HEK293 (cell line): ENCODE results near the gene NEB.

ENCODE experiments used
- ATF2 ChIP-seq: fragments of 450-650 bp; formaldehyde crosslinking; IDR thresholded peaks from 2 replicates; pipeline ENCODE4 v1.5.1; 2016; ENCODE audit warnings: missing biosample characterization, missing genetic modification characterization, low read depth
- CTCF ChIP-seq: fragments of 450-650 bp; formaldehyde crosslinking; IDR thresholded peaks from 2 replicates; pipeline ENCODE4 v1.5.1; 2016; ENCODE audit warnings: missing biosample characterization, missing genetic modification characterization
- KLF8 ChIP-seq: fragments of 450-650 bp; formaldehyde crosslinking; IDR thresholded peaks from 2 replicates; pipeline ENCODE4 v1.5.1; 2016; ENCODE audit warnings: missing biosample characterization, missing genetic modification characterization
- ZNF140 ChIP-seq: fragments of 450-650 bp; formaldehyde crosslinking; IDR thresholded peaks from 2 replicates; pipeline ENCODE4 v1.5.1; 2016; ENCODE audit warnings: missing biosample characterization, missing genetic modification characterization
- ZNF391 ChIP-seq: fragments of 450-650 bp; formaldehyde crosslinking; IDR thresholded peaks from 2 replicates; pipeline ENCODE4 v1.5.1; 2016; ENCODE audit warnings: low read depth, missing biosample characterization, missing genetic modification characterization, borderline replicate concordance
- ZNF488 ChIP-seq: fragments of 450-650 bp; formaldehyde crosslinking; IDR thresholded peaks from 2 replicates; pipeline ENCODE4 v1.5.1; 2016; ENCODE audit warnings: missing biosample characterization, missing genetic modification characterization
- ZNF626 ChIP-seq: fragments of 450-650 bp; sonication (Bioruptor Pico); formaldehyde crosslinking; IDR thresholded peaks from 2 replicates; pipeline ENCODE4 v1.5.1; 2018; ENCODE audit warnings: missing biosample characterization, missing genetic modification characterization, inconsistent platforms
- ZNF629 ChIP-seq: fragments of 450-650 bp; formaldehyde crosslinking; IDR thresholded peaks from 2 replicates; pipeline ENCODE4 v1.5.1; 2017; ENCODE audit warnings: missing biosample characterization, missing genetic modification characterization
- ZSCAN18 ChIP-seq: fragments of 450-650 bp; formaldehyde crosslinking; IDR thresholded peaks from 2 replicates; pipeline ENCODE4 v1.5.1; 2016; ENCODE audit warnings: missing biosample characterization, missing genetic modification characterization

- TF ChIP-seq ZNF140 (tag by site-specific recombination) (no peak), ZNF488 (tag by site-specific recombination) (no peak), ZSCAN18 (tag by site-specific recombination) (no peak), CTCF (tag by site-specific recombination) (no peak), ZNF629 (tag by site-specific recombination) (no peak), ZNF391 (tag by site-specific recombination) (no peak), ZNF626 (tag by site-specific recombination) (no peak), KLF8 (tag by site-specific recombination) (no peak), ATF2 (tag by site-specific recombination) (no peak)
Observed at GRCh38 chr2:151658081-151658480, 76.2 kb downstream of the NEB start.
